HL-60 (cell line): ENCODE measurements around the gene GM2A.

Experiments
- GABPA ChIP-seq: IDR thresholded peaks from 2 replicates; pipeline ENCODE4 v1.6.1; 2012; ENCODE audit warnings: low read depth
- POLR2AphosphoS5 ChIP-seq: IDR thresholded peaks from 2 replicates; pipeline ENCODE4 v1.6.1; 2012; ENCODE audit warnings: low read depth
- SPI1 ChIP-seq: IDR thresholded peaks from 2 replicates; pipeline ENCODE4 v1.6.1; 2012; ENCODE audit warnings: low read depth, mild to moderate bottlenecking, borderline replicate concordance
- TF ChIP-seq, protein P1 (sequence below): IDR thresholded peaks from one replicate; pipeline ENCODE4 v1.5.1; 2011; ENCODE audit warnings: low read length, control low read depth, inconsistent platforms; ENCODE audit not compliant: insufficient read depth
- TF ChIP-seq, protein P2 (sequence below): IDR thresholded peaks from 2 replicates; pipeline ENCODE4 v1.6.1; 2012; ENCODE audit warnings: low read depth; ENCODE audit not compliant: insufficient replicate concordance

DNA sequence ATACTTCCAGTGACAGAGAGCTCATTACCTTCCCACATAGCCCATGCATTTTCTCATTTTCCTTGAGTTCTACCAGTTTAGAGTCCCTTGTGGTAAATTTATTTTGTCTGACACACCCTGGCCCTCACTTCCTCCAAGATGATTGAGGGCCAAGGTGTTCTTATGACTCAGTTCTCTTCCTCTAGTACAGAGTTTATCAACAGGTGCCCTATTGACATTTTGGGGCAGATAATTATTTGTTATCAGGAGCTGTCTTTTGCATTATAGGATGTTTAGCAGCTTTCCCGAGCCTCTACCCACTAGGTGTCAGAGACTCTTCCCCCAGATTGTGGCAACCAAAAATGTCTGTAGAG lies 43.5 kb downstream of the GM2A start:
- TF ChIP-seq, protein P1, sequence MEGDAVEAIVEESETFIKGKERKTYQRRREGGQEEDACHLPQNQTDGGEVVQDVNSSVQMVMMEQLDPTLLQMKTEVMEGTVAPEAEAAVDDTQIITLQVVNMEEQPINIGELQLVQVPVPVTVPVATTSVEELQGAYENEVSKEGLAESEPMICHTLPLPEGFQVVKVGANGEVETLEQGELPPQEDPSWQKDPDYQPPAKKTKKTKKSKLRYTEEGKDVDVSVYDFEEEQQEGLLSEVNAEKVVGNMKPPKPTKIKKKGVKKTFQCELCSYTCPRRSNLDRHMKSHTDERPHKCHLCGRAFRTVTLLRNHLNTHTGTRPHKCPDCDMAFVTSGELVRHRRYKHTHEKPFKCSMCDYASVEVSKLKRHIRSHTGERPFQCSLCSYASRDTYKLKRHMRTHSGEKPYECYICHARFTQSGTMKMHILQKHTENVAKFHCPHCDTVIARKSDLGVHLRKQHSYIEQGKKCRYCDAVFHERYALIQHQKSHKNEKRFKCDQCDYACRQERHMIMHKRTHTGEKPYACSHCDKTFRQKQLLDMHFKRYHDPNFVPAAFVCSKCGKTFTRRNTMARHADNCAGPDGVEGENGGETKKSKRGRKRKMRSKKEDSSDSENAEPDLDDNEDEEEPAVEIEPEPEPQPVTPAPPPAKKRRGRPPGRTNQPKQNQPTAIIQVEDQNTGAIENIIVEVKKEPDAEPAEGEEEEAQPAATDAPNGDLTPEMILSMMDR, result no peak
- TF ChIP-seq, protein P2, sequence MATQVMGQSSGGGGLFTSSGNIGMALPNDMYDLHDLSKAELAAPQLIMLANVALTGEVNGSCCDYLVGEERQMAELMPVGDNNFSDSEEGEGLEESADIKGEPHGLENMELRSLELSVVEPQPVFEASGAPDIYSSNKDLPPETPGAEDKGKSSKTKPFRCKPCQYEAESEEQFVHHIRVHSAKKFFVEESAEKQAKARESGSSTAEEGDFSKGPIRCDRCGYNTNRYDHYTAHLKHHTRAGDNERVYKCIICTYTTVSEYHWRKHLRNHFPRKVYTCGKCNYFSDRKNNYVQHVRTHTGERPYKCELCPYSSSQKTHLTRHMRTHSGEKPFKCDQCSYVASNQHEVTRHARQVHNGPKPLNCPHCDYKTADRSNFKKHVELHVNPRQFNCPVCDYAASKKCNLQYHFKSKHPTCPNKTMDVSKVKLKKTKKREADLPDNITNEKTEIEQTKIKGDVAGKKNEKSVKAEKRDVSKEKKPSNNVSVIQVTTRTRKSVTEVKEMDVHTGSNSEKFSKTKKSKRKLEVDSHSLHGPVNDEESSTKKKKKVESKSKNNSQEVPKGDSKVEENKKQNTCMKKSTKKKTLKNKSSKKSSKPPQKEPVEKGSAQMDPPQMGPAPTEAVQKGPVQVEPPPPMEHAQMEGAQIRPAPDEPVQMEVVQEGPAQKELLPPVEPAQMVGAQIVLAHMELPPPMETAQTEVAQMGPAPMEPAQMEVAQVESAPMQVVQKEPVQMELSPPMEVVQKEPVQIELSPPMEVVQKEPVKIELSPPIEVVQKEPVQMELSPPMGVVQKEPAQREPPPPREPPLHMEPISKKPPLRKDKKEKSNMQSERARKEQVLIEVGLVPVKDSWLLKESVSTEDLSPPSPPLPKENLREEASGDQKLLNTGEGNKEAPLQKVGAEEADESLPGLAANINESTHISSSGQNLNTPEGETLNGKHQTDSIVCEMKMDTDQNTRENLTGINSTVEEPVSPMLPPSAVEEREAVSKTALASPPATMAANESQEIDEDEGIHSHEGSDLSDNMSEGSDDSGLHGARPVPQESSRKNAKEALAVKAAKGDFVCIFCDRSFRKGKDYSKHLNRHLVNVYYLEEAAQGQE, result no peak
- TF ChIP-seq GABPA, result no peak
- no peak for TF ChIP-seq POLR2AphosphoS5
- TF ChIP-seq SPI1, result no peak
